ENCODE measurements around the gene KCTD17.

KCTD17 gene

DNA sequence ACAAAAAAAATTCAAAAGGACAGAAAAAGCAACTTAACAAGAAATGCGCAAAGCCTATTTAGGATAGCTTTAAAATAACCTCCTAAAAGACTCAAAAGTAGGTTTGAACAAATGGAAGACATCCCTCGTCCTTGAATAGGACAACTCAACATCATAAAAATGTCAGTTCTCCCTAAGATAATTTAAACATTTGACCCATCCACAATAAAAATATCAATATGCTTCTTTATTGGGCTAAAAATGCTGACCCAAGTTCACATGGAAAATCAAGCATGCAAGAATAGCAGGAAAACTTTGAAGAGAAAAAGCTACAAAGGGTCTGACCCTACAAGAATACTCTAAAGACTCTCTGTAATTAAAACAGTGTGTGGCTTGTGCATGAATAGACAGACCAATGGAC lies 12.1 kb upstream of the KCTD17 start:
- no peak for DNase-seq

DNA sequence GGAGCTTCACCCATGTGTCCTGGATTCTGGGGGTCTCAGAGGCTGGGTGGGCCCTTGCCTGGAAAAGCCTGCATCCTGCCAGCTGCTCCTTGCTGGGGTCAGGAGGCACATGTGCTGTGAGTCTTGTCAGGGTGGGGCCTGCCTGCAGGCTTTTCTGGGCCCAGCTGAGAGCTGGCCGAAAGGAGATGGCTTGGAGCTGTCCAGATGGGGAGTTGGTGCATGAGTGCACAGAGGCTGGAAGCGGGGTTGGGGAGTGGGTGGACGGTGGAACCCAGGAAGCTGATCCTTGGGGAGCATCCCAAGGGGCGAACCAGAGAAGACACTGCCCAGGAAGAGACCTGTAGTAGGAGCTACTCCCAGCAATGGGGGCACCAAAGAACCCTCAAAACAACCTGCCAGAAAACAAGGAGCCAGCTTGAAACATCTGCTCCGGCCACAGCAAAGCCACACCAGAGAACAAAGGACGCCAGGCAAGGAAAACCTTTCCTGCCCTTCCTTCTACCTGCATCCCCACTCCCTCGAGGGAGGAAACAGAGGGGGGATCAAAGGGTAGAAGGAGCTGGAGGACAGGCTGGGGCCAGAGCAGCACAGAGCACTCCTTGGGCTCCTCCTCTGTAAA lies 8.2 kb upstream of the KCTD17 start:
- no peak for DNase-seq

DNA sequence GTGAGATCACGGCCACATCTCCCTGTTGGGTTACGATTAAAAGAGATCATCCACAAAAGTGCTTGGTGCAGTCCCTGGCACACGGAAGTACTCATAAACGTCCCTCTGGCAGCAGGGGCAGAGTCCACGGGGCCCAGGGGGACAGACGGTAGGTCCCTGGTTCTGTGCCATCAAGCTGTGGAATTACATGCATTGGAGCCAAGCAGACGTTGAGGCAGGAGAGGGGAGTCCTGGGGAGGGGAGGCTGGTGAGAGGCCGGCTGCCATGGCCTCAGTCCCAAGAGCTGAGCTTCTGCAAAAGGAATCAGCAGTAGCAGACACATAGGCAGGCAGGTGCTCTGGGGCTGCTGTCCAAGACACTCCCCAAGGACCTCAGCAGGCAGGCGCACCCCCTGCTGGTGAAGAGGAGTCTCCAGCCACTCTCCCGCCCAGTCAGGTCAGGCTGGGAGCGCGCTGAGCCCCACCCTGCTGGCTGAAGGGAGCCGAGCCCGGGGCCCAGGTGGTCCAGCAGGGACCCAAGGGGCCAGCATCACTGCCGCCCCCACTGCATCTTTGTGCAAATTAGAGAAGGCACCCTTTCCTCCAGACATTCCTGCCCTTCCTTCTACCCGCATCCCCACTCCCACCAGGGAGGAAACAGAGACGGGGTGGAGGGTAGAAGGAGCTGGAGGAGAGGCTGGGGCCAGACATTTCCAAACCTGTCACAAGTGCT lies 7.6 kb upstream of the KCTD17 start:
- DNase-seq, result peak in 2 of 51 donors; percentile 6 to 9

DNA sequence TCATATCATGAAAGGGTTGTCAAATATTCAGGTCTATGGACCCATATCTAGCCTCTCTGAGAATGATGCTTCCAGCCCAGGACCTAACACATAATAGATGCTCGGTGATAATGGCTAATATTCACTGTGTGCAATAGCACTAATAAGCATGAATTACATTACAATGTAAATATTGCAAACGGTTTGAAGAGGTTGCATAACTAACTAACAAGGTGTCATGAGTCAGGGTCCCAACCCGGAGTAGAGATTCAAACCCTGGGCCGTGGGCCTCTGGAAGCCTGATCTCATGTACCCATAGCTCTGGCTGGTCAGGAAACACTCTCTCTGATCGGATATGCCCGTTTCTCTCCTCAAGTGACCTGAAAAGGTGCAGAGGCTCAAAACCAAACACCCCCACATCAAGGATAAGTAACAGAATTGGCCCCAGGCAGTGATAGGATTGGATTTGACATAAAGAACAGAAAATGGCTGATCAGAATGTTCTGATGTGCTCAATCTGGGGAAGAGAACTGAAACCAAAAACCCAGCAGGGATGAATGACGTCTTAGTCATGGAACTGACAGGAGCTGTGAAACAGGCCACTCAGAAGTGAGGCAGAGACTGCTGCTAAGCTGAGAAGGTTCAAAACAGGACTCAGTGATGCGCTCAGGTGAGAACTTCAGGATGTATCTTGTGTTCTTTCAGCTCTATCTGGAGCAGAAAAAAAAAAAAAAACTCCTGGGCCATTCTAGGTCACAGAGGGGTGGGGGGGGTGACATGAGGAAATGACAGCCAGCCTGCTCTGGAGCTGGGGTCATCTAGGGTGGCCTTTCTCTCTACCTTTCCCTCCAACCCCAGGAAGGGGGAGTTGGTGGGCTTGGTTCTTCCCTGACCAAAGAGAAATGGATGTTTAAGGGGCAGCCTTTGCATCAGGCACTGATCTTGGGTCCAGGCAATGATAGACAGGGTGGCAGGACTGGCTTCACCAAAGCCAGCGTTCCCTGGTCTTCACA lies 6.6 kb upstream of the KCTD17 start:
- no peak for DNase-seq

DNA sequence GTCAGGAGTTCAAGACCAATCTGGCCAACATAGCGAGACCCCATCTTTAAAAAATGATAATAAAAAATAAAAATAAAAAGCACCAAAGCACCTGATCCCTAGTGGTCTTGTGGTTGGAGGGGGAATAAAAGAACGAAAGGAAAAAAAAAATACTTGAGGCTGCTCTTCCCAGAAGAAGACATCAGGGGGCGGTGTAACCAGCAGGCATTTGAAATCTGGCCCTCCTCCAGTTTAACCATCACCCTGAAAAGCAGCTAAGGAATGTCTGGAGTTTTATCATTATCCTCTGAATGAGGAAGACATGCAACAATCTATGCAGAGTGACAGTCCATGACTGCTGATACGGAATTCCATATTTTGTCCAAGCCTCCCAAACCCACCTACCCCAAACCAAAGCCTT lies 5.6 kb upstream of the KCTD17 start:
- DNase-seq, result no peak

DNA sequence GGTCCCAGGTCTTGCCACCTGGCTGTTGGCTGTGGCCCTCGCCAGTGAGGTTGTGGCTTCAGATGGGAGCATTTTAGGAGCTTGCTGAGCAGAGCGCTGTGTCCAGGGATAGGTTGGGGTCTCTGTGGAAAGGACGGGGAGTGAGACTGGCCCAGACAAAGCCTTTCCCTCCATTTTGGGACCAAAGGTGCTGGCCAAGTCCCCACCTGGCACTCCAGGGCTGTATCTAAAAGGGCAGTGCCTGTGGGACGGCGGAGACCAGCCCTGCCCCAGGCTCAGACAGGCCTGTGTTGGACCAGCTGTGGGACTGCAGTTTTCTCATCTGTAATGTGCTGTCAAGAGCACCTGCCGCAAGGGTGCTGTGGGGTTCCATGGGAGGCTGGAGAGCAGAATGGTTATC lies 5.0 kb upstream of the KCTD17 start:
- DNase-seq, result no peak

DNA sequence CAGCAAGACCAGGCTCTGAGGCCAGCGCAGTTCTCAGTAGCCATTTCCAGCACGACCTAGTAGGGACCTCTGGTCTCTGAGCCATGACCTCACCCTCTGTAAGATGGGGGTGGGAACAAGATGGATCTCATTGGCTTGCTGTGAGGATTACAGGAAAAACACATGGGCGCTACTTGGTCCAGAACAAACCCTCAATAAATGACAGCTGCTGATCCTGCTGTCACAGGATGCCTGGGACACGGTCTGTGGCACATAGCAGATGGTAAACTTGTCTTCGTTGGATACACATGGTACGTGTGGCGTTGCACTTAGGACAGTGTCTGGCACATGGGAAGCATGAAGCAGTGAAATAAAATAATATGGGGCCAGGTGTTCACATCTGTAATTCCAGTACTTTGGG lies 4.5 kb upstream of the KCTD17 start:
- no peak for DNase-seq

DNA sequence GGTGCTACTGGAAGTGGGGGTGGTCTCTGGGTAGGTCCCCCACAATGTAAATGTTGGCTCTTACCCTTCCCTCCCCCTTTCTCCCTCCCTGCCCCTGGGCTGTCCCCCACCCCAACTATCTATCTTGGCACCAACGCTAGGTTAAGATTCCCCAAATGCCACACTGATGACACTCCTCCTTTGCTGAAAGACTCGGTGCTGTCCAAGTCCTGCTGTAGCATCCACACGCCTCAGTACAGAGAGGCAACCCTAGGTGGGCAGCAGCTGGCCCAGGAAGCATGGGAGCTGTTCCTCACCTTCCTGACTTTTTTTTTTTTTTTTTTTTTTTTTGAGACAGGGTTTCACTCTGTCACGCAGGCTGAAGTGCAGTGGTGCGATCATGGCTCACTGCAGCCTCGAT lies 3.4 kb upstream of the KCTD17 start:
- no peak for DNase-seq

DNA sequence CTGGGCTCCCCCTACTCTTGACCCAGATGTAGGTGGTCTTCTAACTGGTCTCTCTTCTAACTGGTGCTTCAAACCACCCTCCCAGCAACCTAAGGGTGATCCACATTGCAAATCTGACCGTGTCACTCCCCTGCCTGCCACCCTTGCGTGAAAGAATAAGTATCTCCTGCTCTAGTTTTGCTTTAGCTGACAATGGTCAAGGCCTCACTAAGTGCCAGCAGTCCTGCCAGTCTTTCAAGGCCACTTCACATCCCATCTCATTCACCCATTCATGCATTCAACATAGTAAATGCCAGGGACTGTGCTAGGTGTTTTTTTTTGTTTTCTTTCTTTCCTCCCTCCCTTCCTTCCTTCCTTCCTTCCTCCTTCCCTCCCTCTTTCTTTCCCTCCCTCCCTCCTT lies 2.3 kb upstream of the KCTD17 start:
- DNase-seq, result no peak

DNA sequence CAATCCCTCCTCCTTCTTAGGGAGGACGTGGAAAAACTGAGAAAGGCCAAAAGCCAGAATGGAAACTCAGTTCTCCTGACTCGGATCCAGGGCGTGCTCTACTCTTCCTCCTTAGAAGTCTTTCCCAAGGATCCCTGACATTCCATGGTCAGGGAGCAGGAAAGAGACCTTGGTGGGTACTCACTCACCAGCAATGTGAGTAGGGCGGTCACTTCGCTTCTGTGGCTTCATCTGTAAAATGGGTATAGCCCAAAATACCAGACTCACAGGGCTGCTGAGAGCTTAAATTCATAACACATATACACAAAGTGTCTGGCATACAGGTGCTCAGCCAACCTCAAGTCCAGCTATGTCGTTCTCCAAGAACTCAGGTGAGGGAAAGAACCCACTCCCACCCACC lies 629 bp upstream of the KCTD17 start:
- DNase-seq, result no peak

DNA sequence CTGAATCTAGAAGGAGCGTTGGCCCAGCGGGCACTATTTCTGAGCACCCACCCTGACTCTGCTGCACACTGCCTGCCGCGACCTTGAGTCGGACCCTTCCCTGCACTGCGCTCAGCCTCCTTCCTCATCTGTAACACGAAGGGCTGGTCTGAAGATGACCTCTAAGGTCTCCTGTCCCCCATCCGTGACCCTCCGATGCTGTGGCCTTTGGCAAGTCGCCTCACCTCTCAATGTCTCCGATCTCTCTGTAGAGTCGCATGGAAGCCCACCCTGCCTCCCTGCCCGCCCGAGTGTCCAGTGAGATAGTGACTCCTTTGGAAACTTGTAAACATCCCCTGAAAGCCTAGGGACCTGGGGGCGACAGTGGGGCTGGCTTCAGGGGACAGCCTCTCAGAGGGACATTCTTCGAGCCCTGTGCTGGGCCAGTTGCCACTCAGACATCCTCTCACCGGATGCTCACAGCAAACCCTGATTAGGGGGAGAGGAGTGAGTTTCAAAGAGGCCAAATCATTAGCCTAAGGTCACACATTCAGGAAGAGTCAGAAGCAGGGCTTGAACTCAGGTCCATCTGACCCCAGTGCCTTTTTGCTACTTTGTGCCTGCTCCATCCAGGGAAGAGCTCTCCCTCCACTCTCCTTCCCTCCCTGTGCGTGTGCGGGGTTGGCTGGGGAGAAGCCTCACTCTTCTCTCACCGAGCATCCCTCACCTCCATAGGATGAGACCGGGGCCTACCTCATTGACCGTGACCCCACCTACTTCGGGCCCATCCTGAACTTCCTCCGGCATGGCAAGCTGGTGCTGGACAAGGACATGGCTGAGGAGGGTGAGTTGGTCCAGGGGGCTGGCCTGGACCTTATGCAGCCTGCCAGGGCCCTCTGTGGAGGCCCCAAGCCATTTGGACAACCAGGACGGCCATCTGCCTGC lies 1.1 kb downstream of the KCTD17 start:
- DNase-seq, result no peak

DNA sequence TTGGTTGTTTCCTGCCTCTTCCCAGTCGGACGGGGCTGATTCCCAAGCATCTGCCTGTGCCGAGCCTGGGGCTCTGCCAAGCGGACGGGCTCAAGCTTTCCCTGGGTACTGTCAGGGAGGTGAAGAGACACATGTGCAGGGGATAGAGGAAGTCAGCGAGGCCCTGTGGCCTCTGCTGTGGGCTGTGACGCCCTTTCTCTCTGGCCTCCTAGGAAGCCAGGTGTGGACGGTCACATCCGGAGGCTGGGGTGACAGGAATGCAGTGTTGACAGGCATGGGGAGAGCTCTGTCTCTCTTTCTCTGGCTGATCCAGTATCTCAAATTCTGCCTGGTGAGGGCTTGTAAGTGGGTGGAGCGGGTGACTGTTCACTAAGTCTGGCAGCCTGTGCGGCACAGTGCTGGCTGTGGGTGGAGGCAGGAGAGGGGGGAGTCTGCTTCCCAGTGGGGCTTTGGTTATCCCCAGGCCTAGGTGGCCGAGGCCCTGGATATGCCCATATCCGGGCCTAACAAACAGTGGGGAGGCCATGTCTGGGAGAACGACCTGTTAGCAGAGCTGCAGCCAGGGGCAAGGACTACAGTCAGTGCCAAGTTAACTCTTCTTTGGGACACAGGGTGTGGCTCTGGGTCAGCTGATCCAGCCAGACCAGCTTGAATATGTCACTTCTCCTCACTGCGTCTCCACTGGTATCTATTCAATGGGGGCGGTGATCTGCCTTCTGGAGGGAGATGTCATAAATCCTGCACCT lies 1.9 kb downstream of the KCTD17 start:
- DNase-seq, result peak in 2 of 51 donors; percentile 9 to 52

DNA sequence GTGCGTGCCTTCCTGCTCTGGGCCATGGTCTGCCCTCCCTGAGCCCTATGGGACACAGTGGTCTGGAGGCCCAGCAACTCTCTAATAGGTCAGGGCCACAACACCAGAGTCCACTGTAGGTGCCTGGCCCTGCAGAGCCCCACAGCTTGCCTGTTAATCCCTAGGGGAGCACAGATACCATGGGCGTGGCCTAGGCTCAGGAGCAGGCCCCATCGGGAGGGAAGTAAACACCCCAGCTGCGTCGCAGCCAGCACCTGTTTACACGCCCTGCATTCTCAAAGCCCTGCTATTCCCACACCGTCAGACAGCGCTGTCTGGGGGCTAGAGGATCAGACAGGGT lies 2.5 kb downstream of the KCTD17 start:
- DNase-seq, result no peak

DNA sequence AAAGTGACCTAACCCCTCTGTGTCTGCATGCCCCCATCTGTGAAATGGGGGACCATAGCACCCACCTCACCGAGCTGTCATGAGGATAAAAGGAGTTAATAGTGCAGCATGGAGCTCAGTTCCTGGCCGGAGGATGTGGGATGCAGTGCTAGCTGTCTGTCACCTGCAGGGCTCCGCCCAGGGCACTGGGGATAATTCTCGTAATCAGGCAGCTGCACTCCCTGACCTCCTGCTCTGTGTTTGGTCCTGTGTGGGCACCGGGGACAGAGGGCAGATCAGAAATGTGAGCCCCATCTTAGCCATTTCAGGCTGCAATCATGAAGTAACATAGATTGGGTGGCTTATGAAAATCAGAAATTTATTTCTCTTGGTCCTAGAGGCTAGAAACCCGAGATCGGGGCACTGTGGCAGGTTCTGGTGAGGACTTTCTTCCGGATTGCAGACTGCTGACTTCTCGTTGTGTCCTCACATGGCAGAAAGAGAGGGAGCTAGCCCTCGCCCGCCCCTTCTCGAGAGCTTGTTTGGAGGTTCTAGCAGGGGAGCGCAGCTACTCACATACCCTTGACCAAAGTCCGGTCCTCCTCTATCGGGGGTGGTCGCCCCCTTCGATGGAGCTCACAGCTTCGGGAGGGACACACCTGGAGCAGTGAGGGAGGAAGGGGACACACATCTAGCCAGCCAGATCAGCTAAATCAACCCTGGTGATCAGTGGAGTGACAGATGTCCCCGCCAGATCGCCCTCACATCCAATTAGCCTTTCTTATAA lies 3.2 kb downstream of the KCTD17 start:
- no peak for DNase-seq

DNA sequence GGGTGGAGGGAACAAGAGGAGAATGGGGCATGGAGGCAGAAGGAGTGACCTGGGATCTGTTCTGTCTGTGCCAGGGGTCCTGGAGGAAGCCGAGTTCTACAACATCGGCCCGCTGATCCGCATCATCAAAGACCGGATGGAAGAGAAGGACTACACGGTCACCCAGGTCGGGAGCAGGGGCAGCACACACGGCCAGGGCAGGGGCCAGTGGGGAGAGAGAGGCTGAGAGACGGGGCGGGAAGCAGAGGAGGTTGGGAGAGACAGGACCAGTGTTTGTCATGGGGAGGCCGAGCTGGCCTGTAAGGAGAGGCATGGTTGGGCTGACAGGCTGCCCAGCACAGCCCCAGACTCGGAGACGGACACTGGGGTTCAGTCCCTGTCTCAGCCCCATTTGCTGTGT lies 4.7 kb downstream of the KCTD17 start:
- DNase-seq, result no peak

DNA sequence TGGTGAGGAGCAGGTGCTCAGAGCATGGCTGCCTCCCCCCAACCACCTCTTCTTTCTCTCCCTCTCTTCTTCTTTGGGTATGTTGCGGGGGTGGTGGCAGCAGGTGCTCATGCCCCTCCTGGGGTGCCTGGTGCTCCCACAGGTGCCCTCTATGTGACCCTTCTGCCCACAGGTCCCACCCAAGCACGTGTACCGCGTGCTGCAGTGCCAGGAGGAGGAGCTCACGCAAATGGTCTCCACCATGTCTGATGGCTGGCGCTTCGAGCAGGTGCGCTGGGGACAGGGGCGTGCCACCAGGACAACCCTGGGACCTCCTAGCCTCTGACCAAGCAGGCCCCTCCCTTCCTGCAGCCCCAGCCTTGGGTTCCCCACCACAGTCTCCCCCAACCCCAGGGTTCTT lies 5.7 kb downstream of the KCTD17 start:
- no peak for DNase-seq

DNA sequence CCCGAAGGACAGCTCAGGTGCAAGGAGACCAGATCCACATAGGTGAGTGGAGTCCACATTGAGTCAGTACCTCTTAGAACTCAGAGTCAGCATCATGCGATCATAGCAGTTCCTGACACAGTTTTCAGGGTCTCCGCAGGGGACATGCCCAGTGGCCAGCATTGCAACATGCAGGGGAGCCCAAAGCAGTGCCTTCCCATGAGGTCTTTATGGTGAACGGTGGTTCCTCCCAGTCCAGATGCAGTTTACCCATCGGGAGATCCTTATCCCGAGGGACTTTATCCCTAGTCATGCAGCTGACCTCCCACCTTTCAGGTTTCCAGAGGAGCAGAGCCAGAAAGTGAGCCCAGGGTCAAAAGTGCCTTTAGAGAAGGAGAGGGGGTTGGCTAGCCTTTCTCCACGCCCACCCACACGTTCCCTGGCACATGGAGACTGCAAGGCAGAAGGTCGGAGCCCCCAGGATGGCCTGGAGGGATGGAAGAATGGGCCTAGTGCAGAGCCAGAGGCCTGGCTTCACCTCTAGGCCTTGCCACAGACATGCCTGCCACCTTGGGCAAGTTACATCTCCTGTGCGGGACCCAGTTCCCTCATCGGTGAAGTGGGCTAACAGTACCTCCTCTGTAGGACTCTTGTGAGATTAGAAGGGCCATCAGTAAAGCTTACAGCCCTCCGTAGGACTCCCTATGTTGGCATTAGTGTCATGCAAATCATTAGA lies 6.4 kb downstream of the KCTD17 start:
- no peak for DNase-seq

DNA sequence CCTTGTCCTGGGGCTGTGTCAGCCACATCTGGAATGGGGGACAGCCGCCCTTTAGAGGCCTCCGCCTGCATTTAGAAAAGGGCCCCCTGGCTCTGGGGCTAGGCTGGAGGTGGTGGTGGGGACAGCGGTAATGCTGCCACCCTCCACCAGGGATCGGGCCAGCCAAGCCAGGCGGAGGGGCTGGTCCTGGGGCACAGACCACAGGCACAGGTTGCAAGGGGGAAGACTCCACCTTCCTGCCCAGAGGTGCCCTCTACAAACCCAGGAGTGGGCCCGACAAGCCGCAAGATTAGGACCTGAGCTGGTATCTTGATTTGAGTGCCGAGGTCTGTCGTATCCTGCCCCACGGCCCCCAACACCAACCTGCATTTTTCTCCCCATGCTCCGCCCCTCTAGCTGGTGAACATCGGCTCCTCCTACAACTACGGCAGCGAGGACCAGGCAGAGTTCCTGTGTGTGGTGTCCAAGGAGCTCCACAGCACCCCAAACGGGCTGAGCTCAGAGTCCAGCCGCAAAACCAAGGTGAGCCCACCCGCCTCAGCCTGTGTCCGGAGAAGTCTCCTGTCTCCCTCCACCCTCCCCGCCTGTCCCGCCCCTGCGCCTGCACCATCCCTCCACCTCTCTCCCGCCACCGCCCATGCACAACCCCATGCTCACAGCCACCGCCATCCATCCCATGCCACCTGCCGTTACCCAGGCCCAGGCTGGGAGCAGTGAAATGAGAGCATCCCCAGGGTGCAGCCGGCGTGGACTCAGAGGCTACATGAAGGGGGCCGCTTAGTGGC lies 7.6 kb downstream of the KCTD17 start:
- DNase-seq, result no peak
